GM19324 (cell line): ENCODE data around the gene SNED1.
"Not testable (repeated sequence)": the region's sequence is repeated elsewhere in the genome, so short reads cannot be mapped to it uniquely, and the experiment has no call there.

Experiments used
- ATAC-seq: cut with Tn5 transposase; IDR thresholded peaks from one replicate; pipeline ENCODE4 v1.9.1; 2021; ENCODE audit warnings: mild to moderate bottlenecking, moderate library complexity; ENCODE audit not compliant: unreplicated experiment, low FRiP score

The SNED1 gene

DNA sequence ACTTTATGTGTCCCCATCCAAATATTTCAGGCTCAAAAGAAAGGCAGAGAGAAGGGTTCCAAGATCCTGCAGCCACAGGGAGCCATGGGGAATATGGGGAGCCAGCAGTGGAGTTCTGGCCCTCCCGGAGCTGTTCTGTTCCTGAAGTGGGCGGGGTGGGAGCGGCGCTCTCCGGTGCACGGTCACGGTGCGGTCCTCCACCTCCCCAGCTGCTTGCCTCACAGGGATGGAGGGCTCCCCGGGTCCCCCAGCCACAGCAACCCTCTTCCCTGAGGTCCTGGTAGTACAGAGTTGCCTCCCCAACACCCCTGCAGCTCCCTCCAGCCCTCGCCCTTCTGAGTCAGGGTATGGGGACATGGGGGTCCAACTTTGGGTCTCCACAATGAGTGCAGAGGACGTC lies 26.2 kb upstream of the SNED1 start:
- no peak for ATAC-seq

DNA sequence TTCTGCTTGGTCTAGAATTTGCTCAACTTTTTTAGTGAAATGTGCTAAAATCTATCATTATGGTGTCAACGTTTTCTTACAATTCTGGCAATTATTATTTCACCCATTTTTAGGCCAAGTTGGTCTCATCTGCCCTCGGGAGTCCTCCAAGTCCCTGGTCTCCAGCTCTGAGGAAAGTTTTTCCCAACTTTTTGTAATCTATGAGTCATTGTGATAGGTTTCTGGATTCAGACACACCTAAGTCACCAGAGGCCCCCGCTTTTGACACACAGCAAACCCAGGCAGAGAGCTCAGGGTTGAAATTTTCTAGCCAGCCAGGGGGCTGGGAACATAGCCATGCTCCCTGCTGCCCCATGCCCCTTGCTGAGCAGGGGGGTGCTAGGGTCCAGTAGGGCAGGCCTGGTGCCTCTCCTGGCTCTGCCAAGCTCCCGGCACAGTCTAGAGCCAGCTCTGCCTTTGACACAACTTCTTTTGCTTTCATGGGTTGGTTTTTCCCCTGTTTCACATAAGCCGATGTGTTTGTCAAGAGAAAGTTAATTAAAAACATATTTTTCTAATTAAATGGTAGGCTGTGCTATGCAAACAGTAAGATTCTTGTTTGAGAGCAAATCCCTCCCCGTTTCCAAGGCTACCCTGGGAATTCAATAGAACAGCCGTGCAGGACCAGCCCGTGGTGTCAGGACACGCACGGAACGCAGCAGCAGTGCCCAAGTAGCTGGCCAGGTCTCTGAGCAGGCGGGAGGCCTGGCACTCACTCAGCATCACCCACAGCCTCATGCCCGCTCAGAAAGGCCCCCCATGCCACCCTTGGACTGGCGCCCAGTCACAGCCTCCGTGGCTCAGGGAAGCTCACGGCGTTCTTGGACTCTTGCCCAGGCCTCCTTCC lies 25.5 kb upstream of the SNED1 start:
- ATAC-seq: no peak

DNA sequence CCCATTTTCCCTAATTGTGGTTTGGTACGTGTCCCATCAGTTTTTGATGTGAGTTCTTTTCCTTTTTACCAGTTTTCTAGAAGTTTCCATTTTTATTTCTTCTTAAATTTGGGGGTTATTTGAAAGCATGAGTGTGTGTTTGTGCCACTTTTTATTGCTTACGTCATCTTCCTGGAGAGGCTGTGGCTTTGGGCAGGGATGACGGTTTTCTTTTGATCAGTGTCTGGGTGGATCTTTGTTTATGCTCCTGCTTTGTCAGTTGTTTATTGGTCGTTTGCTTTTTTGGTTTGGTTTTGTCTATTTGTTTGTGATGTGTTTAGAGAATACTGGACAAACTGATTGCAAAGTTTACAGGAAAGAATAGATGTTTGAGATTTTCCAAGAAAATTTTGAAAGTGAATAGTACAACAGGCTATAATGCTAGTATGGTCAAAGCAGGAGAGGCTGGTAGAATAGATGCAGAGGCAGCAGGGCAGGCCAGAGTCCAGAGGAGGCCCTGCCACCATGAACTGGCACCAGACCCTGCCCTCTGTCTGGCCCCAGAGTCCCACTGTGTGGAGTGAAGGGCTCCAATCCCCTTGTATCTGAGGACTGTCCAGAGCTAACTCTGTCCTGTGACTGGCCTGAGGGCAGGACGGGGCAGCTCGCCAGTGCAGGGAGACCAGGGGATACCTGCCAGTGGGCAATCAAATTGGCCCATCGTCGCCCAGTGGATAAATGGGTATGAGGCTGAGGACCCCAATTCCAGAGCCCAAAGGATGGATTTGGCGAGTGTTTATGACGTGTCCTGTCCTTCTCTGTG lies 23.4 kb upstream of the SNED1 start:
- ATAC-seq: no peak

DNA sequence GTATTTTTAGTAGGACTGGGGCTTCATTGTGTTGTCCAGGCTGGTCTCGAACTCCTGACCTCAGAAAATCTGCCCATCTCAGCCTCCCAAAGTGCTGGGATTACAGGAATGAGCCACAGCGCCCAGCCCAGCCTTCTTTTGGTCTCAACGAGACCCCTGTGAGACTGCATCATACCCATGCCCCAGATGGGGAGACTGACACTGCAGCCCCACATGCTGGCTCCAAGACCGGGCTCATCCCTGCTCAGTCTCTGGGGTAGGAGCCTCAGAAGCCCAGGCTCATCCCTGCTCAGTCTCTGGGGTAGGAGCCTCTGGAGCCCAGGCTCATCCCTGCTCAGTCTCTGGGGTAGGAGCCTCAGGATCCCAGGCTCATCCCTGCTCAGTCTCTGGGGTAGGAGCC lies 22.5 kb upstream of the SNED1 start:
- ATAC-seq: not testable (repeated sequence)

DNA sequence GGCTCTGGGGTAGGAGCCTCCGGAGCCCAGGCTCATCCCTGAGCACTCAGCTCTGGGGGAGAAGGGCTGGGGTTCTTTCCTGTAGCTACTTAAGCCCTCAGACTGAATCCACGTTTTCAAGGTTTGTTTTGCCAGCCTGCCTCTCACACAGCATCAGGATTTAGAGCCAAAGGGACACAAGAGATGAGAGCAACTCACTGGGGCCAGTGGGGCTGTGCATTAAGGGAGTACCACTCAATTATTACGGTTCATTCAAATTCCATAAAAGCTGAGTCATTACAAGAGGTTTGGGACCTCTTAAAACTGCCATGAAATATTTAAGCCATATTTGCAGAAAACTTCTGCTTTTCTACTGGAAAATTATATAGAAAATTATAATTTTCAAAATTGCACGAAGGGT lies 17.1 kb upstream of the SNED1 start:
- ATAC-seq: no peak

DNA sequence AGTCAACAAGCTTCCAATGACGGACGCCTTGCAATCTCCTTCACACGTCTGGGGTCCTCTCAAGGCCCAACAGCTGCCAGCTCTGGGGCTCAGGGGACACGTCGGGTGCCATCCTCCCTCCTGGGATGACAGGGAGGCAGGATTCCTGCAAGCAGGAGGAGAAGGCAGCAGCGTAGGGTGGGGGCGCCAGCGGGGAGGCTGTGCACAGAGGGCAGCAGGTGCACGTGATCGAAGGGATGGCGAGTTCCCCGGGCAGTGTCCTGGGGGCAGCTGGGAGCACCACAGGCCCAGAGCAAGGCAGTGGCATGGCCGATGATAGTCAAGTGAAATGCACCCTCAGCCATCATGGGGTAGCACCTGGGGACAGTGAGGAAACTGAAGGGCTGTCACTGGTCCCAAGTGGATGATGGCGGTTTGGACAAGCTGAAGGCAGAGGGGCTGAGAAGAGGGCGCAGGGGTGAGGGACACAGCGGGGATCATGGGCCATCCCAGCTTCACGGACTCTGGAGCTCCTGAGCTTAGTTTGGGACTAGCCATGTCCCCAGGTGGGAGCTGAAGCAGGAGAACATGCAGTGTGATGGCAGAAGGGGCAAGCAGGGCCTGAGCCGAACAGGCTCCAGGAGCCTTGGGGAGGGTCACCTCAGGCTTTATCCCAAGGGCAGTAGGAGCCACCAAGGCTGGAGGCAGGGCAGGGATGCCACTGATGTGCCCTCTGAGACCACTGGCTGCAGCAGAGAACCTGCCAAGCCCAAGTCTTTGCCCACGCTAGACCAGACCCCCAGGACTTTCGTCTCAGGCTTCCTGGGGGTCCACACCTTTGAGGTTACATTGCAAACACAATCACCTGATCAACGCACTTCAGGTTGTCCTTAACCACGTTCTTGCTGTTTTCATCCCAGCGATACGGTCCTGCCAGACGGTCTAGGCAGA lies 16.3 kb upstream of the SNED1 start:
- no peak for ATAC-seq

DNA sequence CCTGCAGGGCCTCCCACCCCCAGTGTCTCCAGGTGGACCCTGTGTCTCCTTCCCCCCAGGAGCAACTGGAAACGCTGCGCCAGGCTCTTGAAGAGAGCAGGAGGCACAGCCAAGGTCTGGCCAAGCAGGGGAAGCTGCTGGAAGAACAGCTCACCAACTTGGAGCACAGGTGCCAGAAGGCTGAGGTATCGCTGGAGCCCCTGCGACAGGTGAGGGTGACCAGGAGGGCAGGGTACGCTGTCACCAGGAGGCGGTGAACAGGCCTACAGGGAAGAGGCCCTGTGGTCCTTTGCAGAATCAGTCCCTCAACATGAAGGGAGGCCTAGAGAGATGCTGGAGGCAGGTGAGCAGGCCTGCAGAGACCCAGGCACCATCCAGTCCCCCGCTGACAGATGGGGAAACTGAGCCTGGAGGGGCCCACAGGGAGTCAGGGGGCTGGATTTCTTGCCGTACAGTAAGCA lies 15.6 kb upstream of the SNED1 start:
- no peak for ATAC-seq

DNA sequence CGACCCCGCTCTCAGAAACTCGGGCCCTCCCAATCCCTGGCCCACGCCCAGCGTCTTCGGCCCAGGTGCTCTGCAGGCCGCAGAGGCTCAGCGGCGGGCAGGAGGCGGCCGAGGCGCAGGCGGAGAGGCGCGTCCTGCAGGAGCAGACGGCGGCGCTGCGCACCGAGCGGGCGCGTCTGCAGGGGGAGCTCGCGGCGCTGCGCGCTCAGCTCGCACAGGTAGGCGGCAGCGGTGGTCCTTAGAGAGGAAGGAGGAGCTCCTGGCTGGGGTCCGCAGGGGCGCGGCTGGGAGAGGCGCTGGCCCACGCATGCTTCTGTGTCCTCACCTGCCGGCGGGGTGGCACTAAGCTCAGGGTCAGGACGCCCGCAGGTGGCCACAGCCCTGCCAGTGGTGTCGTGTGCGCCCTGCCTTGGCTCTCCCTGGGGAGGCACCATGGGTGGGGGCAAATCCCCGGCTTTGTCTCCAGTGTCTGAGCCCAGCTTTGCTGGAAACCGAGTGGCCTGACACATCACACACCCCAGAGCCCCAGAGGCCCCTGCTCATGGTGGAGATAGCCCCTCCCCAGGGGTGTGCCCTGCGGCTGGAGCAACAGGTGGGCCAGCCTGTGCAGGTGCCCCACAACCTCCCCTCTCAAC lies 14.9 kb upstream of the SNED1 start:
- no peak for ATAC-seq

DNA sequence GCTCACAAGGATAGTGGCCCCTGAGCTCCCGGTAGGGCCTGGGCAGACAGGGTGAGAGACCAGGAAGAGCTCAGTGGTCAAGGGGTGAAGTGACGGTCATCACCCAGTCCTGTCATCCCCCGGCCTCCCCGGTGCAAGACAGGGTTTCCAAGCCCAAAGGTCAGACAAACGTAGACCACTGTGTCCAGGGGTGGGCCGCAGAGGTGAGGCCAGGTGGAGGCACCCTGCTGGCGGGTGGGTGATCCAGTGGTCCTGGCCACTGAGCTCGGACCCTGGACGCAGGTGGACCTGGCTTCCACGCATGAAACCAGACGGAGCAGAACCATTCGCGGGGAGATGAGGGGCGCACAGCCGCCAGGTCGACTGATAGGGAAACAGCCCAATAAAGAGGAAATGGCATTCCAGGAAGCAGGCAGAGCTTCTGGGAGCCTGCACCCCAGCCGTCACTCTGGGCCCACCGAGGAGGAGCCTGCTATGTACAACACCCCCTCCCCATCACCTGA lies 14.4 kb upstream of the SNED1 start:
- ATAC-seq: no peak

DNA sequence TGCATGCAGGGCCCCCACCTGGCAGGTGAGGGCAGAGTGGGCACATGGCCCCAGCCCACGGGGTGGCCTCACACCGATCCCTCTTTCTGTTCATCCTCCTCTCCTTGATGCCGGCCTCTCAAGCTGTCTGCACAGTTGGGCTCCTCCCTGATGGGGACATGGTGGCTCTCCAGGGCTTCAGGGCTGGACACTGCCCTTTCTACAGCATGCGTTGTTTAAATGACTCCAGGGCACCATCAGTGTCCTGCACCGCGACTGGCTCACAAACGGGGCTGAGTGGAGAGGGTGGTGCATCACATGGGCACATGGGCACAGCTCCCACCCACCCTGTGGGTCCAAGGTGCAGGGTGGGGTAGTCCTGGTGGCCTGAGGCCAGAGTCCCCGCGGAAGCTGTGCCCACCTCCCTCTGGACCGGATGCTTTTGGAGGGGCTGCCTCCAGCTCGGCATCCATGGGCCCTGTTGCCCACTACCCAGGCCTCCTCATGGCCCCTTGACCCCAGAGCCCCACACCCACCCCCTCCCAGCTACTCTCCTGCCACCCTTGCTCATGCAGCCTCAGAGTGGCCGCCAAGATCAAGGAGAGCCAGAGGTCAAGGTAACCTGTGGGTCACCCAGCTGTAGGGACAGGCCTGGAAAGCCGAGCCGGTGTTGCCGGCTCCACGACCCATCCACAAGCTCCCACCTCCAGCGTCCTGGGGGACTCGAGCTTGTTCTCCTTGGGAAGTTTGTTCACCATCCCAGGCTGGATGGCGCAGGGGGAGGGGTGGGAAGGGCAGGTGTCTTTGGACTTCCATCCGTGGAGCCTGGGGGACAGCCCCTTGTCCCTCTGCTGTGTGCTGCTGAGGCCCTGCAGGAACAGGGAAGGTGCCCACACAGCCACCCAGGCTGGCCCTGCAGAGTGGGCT lies 12.3 kb upstream of the SNED1 start:
- ATAC-seq: no peak

DNA sequence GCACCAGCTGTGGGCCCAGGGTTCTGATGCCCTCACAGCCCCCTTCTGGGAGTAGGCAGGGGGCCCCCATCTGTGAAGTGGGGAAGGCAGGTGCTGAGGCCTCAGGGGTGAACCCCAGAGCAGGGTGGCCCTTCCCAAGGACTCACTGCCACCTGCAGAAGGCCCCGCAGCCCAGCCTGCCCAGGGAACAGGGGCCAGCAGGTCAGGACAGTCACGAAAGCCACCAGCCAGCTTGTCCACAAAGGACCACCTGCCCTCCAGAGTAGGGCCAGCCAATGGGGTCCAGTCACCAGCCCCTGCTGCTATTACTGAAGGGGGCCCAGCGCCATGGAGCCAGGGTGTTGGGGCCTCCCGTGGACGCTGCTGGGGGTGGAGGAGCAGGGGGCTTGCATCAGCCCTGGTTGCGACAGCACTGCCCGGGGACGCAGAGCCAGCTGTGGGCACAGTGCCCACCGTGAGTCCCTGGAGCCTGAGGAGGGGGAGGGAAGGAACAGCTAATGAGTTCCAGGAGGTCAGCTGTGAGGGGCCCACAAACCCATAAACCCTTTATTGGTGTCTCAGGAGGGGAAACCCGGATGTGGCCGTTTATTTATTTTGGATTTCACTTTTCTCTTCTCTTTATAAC lies 11.5 kb upstream of the SNED1 start:
- no peak for ATAC-seq

DNA sequence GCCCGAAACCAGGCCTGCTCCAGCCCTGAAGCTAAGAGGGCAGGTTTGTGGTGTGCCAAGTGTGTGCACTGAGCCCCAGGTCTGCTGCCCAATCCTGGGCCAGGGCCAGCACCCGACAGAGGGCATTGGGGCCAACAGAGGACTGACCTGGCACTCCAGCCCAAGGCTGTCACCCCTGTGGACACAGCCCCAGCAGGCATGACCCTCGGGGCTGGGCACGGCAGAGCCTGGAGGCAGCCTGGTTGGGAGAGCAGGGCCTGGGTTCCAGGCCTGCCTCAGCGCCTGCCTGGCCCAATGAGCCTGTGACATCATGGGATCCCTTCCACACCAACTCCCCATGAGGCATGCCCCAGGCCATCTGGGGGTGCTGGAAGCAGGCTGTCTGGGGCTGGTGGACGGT lies 10.8 kb upstream of the SNED1 start:
- ATAC-seq: no peak

DNA sequence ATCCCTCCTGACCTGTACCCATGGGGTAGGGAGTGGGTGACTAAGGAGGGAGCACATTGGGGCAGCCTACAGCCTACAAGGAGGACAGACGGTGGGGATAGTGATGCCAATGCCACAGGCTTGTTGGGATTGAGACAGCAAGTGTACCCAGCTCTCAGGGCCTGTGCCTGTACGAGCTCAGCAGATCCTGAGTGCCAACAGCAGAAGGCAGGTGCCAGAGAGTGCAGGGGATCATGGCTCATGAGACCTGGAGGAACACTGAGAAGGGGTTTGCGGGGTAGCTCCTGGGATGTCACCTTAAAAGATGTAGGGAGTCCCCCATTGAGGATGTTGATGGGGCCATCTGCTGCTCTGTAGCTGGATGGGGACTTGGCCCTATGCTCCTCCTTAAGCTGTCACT lies 10.3 kb upstream of the SNED1 start:
- ATAC-seq: no peak

DNA sequence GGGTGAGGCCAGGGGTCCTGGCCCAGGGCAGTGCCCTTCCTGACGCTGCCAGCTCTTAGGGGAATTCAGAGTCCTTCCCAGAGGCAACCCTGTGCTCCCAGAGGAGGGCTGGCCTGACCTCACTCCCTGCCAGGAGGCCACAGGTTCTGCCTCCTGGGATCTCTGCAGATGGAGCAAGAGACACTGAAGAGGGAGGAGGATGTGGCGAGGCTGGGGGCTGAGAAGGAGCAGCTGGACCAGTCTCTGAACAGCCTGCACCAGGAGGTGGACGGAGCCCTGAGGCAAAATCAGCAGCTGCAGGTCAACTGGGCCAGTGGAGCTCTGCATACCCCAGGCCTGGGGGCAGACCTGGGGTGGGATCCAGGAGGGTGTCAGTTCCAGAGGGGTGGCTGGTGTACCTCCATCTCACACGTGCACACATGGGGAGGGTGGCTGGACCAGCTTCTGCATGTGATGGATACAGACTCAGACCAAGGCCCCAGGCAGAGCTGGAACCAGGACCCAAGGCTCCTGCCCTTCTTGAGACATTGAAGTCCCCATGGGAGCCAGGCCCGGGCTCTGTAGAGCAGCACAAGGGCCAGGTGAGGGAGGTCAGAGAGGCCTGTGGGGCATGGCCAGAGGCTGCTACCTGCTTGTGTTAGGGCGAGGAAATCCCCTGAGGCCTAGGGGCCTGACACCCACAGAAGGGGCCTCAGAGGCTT lies 9.7 kb upstream of the SNED1 start:
- ATAC-seq: no peak

DNA sequence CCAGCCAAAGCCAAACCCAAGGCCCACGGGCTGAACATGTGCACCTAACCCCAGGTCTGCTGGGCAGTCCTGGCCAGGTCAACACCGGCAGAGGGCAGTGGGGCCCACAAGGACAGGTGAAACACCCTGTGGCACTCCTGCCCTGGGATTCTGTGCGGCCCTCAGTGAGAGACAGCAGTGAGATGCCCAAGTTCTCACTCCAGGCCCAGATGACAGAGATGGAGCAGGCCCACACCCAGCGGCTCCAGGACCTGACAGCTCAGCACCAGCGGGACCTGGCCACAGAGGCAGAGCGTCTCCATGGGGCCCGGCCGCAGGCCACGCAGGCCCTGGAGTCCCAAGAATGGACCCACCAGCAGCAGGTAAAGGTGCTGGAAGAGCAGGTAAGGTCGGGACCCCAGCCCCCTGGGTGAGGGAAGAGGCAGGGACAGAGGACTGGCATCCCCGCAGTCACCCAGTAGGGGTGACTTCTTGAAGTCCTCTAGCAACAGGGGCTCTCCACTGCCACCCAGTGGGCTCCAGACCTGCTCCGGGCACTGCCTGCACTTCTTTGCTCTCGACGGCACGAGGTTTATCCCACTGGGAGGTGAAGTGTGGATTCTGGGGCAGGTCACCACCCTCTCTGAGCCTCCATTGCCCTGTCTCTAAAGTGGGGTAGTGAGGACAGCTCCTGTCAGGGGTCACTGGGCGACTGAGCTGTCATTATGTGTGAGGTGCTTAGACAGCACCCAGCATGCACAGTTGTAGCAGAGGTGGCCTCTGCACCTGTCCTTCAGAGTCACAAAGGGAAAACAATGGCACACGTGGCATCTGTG lies 8.8 kb upstream of the SNED1 start:
- ATAC-seq: no peak

DNA sequence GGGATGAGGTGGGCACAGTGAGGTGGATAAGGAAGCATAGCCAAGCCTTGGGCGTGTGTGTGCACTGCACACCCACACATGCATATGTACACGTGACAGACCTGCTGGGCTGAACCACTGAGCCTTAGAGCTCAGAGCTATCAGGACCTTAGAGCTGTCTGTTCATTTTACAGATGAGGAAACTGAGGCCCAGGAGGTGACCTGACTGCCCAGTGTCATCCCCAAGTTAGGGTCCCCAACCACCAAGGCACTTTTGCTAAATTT lies 8.2 kb upstream of the SNED1 start:
- ATAC-seq: no peak

DNA sequence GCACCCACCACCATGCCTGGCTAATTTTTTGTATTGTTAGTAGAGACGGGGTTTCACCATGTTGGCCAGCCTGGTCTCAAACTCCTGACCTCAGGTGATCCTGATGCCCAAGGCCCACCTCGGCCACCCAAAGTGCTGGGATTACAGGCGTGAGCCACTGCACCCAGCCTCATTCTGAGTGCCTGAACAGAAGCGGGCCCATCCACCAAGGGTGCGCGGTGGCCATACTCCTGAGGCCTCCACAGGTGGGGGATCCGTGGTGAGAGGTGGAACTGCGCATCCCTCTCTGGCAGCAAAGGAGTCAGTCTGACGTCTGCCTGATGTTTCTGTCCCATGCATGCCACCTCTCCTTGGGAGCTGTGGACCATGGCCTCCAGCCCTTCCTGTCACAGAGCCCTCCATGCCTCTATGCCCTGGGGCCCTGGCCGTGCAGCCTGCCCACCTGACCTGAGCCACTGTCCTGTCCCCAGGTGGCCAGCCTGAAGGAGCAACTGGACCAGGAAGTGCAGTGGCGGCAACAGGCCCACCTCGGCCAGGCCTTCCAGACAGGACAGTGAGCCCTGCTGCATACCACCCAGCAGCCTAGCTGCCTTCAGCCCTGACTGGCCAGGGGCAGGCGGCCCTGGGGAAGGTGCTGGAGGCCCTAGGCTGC lies 7.6 kb upstream of the SNED1 start:
- ATAC-seq: no peak
